H1 (cell line): ENCODE results near the gene VWA2. TPM values are rescaled to one million over a fixed set of nuclear protein-coding genes. Genes with fewer than 3 reads are reported as not detected.

ENCODE experiments used
- ASH2L ChIP-seq: fragments of 200-600, 300-600 bp; sonication (generic); IDR thresholded peaks from one replicate; pipeline ENCODE4 v1.7.1; 2017; ENCODE audit warnings: low read length
- KDM4A ChIP-seq: IDR thresholded peaks from one replicate; pipeline ENCODE4 v1.7.1; 2012; ENCODE audit warnings: low read depth, mild to moderate bottlenecking, moderate library complexity, low read length, inconsistent platforms; ENCODE audit not compliant: severe bottlenecking
- NANOG ChIP-seq: IDR thresholded peaks from 2 replicates; pipeline ENCODE4 v1.6.1; 2011; ENCODE audit warnings: low read length, low read depth, mild to moderate bottlenecking, inconsistent platforms; ENCODE audit not compliant: insufficient read depth, poor library complexity, severe bottlenecking
- POLR2A ChIP-seq, 2 experiments: IDR thresholded peaks; 1 replicate in 1 of 2; 2 replicates in 1 of 2; pipeline ENCODE4 v1.6.1; 2011; ENCODE audit warnings: low read depth in 2 of 2, low read length in 2 of 2, mild to moderate bottlenecking in 2 of 2; ENCODE audit errors: control extremely low read depth in 1 of 2
- polyA plus RNA-seq, 7 experiments: library from polyadenylated mRNA; depleted of rRNA in 3 of 7; stranded (reverse) in 5 of 7; unstranded in 2 of 7; fragments of >200 nt in 5 of 7; fragments of 200-250 nt in 2 of 7; gene quantifications; 1 replicate in 5 of 7; 2 replicates in 1 of 7; 4 replicates in 1 of 7; pipeline versions ENCODE4 v1.2.1 to v1.2.3, GENCODE V29; 2011 to 2013; ENCODE audit warnings: missing spikeins in 2 of 7, mixed read lengths in 2 of 7
- total RNA-seq: library from RNA; stranded (reverse); fragmentation: NEBNext Ultra II Directional; extraction: Animal tissue kit (Norgen Biotek cat#: 25700); gene quantifications from 2 replicates; pipeline ENCODE4 v1.2.1, GENCODE V29; 2021
- TF ChIP-seq, protein P1 (sequence below), 3 experiments: IDR thresholded peaks; 1 replicate in 2 of 3; 2 replicates in 1 of 3; pipeline versions ENCODE4 v1.5.1 to v1.6.1; 2011; ENCODE audit warnings: low read length in 3 of 3, mild to moderate bottlenecking in 3 of 3, inconsistent platforms in 2 of 3, low read depth in 1 of 3, moderate library complexity in 1 of 3; ENCODE audit not compliant: insufficient read depth in 1 of 3; ENCODE audit errors: control extremely low read depth in 1 of 3
- TF ChIP-seq, protein P2 (sequence below): IDR thresholded peaks from 2 replicates; pipeline ENCODE4 v1.6.1; 2012; ENCODE audit warnings: inconsistent platforms

The VWA2 gene
- total and polyA plus RNA-seq, 2 of the 8 experiments (the other 6 are each of a cell fraction or from before 2014, with no cell fraction given), result 2.8 to 2.9 TPM

DNA sequence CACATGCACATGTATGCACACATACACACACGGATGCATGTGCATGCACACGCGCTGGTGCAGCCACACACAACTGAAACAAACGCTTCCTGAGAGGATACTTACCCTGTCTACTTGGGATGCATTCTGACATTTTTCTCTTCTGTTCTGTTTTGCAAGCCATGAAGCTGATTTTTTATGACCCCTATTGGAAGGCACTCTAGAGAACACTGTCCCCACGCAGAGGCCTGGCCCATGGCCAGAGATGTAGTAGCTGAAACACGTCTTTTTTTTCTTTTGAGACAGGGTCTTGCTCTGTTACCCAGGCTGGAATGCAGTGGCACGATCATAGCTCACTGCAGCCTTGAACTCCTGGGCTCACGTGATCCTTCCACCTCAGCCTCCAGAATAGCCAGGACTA is 47.9 kb downstream of the VWA2 start (continued):
- TF ChIP-seq, protein P1, sequence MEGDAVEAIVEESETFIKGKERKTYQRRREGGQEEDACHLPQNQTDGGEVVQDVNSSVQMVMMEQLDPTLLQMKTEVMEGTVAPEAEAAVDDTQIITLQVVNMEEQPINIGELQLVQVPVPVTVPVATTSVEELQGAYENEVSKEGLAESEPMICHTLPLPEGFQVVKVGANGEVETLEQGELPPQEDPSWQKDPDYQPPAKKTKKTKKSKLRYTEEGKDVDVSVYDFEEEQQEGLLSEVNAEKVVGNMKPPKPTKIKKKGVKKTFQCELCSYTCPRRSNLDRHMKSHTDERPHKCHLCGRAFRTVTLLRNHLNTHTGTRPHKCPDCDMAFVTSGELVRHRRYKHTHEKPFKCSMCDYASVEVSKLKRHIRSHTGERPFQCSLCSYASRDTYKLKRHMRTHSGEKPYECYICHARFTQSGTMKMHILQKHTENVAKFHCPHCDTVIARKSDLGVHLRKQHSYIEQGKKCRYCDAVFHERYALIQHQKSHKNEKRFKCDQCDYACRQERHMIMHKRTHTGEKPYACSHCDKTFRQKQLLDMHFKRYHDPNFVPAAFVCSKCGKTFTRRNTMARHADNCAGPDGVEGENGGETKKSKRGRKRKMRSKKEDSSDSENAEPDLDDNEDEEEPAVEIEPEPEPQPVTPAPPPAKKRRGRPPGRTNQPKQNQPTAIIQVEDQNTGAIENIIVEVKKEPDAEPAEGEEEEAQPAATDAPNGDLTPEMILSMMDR (IDR thresholded peaks at IDR 0.05; ENCODE audit: control extremely low read depth in 1 of 3, insufficient read depth in 1 of 3, low read depth in 1 of 3, low read length in 3 of 3), result no peak
- TF ChIP-seq POLR2A (IDR thresholded peaks at IDR 0.05; ENCODE audit: control extremely low read depth in 1 of 2, low read depth in 2 of 2, low read length in 2 of 2), result no peak
- no peak for TF ChIP-seq NANOG
- TF ChIP-seq, protein P2, sequence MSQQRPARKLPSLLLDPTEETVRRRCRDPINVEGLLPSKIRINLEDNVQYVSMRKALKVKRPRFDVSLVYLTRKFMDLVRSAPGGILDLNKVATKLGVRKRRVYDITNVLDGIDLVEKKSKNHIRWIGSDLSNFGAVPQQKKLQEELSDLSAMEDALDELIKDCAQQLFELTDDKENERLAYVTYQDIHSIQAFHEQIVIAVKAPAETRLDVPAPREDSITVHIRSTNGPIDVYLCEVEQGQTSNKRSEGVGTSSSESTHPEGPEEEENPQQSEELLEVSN, result no peak
- no peak for TF ChIP-seq KDM4A
- TF ChIP-seq ASH2L, result no peak
